Occipital lobe (tissue), 2 donors: ENCODE data around the gene TP73. TPM values are rescaled to one million over a fixed set of nuclear protein-coding genes. Genes with fewer than 3 reads are reported as not detected.

Experiments
- DNase-seq: peaks from one replicate; lab custom pipeline; 2025; lab: John Stamatoyannopoulos, UW
- total RNA-seq: library from RNA; depleted of rRNA; stranded (reverse); fragments of >200 nt; gene quantifications from one replicate; pipeline ENCODE4 v1.2.3, GENCODE V29; 2014

TP73 gene
- total RNA-seq, 1 donor from 2014 or later, result 0.16 TPM

GRCh38 chr1:3671371-3672180 is 19.3 kb downstream of the TP73 start:
- no peak for DNase-seq

DNA sequence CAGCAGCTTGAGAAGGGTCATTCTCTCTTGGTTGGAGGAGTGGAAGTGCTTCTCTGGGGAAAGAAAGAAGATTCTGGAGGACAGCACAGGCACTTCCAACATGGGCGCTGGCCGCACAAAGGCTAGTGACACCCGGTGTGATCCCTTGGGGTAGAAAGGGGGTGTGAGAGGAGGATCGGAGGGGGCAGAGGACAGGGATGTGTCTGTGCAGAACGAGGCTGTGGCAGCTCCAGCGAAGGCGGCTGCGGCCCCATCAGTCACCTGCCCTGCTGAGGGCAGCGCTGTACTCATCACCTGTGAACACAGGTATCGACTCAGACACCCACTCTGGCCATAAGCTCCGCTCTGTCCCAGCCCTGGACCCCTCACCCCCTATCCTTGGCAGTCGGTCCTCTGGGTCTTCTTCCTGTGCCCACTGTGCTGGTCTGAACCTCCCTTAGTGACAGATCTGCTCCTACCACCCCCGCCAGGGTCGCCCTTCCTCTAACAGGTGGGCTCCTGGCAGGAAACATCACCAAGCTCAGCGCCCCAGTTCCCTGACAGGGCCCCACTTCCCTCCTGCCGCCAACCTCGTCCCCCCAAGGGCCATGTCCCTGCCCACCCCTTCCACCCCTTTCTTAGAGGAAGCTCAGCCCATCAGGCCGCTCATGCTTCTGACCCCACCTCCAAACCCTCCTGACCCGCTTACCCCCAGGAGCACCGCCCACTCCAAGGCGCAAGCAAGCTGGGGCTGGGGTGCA is 20.1 kb downstream of the TP73 start:
- DNase-seq, result no peak

- no peak for DNase-seq
These were observed 20.6 kb downstream of the TP73 start for GRCh38 chr1:3672971-3673361.

- DNase-seq, result no peak
These were observed 21.2 kb downstream of the TP73 start for GRCh38 chr1:3673381-3674099.

DNA sequence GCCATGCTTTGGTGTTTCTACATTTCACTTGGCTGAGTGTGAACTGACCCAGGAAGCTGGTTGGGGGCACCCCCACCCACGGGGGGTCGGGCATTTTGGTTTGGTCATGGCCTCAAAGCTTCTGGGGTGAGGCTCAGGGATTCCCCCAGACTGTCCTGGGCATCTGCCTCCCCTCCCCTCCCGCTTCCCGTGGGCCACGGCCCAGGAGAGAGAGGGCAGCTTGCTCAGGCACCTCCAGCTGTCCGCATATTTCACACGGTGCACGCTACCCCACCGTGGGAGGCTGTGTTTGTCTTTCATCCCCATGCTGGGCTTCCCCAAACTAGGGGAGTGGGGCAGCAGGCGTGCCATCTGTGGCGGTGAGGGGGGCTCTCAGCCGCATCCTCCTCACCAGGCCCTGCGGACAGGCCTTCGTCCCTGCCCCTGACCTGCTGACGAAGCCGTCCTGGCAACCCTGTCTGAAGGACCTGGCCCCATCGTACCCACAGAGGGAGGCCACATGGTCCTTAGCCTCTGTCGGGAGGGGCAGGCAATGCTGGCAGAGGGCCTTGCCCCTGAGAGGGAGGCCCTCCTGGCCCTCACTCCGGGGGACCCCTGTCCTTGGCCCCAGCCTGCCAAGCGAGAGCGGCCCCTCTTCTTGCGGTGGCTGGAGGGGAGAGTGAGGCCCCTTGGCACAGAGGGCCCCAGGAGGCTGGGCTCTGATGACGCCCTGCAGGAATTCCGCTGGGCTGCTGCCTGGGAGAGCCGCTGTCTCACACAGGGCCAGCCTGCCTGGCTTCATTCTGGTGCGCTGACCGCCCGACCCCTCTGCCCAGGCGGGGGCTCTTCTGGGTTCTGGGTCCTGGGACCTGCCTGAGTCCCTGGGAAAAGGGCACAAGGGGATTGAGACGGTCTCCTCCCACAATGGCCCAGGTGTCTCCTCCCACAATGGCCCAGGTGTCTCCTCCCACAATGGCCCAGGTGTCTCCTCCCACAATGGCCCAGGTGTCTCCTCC is 22.1 kb downstream of the TP73 start:
- no peak for DNase-seq

DNA sequence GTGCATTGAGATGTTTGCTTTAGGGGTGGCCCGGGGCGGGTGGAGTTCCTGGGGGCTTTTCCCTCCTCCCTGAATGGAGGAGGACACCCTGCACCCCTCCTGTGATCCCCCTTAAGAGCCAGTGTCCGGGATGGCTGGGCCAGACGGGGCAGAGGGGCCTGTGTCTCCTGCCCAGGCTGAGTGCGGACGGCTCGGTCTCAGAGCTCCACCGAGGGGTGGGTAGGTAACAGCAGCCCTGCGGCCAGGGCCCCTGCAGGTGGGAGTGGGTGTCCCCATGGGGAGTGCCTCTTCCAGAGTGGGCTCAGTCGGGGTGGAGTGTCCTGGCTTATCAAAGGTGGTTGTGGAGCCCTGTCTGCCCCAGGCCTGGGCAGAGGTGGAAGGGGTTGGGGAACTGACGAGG is 23.1 kb downstream of the TP73 start:
- DNase-seq, result no peak

GRCh38 chr1:3676581-3677470 is 24.5 kb downstream of the TP73 start:
- DNase-seq, result no peak

- DNase-seq, result no peak
These were observed 25.2 kb downstream of the TP73 start for GRCh38 chr1:3677484-3677883.

DNA sequence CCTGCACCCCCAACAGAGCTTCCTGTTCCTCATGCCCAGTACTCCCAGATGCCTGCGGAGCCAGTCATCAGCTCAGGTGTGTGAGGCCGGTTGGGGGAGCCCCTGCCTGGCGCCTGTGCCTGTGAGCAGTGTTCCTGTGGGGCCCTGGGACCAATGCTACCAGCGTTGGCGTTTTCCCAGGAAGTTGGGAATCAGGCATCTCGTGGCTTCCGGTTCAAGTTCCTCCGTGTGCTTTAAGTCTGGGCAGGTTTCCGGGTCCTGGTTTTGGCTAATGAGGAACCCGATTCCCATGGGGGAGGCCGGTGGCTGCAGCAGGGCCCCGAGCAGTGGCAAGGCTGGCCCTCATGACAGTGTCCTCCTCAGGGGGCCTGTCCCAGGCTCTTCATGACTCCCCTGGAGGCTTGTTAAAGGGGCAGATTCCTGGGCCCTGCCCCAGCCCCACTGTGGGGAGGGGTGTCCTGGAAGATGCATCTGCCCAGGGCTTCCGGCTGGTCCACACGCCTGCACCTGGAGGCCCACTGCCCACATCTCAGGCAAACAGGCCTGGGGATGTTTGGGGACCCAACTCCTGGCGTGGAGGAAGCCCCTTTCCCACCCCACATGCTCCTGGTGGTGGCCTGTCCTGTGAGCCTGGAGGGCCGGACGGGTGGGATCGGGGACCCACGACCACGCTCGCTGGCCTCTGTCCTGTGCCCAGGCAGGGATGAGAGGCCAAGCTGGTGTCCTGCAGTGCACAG is 26.2 kb downstream of the TP73 start:
- no peak for DNase-seq

DNA sequence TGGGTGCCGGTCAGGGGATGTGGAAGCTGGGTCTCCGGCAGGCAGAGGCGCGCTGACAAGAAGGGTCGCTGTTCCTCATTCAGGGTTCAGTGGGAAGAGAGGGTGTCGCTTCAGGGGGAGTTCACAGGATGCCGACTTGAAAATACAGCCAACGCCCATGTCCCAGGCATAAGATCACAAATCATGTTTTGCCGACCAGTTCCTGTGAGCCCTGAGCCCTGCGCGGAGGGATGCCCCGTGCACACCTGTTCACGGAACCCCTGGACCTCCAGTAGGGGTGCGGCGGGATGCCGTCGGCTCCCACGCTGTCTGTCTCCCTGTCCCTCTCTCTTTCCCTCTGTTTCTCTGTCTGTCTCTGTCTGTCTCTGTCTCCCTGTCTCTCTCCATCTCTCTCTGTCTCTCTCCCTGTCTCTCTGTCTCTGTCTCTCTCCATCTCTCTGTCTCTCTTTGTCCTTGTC is 26.8 kb downstream of the TP73 start:
- no peak for DNase-seq

DNA sequence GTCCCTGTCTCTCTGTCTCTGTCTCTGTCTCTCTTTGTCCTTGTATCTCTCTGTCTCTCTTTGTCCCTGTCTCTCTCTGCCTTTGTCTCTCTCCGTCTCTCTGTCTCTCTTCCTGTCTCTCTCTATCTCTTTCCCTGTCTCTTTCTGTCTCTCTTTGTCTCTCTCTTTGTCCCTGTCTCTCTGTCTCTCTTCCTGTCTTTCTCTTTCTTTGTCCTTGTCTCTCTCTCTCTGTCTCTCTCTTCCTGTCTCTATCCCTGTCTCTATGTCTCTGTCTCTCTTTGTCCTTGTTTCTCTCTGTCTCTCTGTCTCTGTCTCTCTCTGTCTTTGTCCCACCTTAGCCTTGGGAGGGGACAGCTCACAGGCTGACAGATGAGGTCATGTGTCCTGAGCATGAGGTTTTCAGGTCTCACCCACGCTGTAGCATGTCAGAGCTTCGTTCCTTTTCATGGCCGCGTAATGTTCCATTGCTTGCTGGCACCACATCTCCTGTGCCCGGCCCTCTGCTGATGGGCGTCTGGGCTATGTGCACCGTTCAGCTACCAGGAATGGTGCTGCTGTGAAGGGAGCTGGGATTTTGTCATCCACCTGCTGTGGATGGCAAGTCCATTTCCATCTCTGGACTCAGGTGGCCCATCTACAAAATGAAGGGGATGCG is 27.6 kb downstream of the TP73 start:
- no peak for DNase-seq

GRCh38 chr1:3680488-3681230 is 28.3 kb downstream of the TP73 start:
- no peak for DNase-seq

- no peak for DNase-seq
These were observed 29.0 kb downstream of the TP73 start for GRCh38 chr1:3681231-3681897.

GRCh38 chr1:3681898-3682806 is 29.8 kb downstream of the TP73 start:
- no peak for DNase-seq

- DNase-seq, result no peak
These were observed 30.9 kb downstream of the TP73 start for GRCh38 chr1:3683197-3683596.

DNA sequence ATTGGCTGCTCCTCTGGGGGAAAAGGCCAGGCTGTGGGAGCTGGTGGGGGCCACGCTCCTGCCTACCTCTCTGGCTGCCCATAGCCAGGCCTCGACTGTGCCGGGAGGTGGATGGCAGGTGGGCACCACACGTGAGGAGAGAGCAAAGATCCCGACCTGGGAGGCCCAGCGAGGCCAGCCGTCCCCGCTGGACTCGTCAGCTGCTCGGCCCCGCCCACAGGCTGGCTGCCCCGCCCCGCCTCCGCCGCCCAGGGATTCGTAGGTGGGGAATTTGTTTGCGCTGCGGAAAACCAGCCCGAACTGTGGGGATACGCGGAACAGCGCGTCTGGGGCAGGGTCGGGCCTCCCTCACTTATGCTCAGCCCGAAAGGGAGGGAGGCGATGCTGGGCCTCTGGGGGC is 31.7 kb downstream of the TP73 start:
- no peak for DNase-seq
